ENCODE results near the gene MARK2.

MARK2 gene

DNA sequence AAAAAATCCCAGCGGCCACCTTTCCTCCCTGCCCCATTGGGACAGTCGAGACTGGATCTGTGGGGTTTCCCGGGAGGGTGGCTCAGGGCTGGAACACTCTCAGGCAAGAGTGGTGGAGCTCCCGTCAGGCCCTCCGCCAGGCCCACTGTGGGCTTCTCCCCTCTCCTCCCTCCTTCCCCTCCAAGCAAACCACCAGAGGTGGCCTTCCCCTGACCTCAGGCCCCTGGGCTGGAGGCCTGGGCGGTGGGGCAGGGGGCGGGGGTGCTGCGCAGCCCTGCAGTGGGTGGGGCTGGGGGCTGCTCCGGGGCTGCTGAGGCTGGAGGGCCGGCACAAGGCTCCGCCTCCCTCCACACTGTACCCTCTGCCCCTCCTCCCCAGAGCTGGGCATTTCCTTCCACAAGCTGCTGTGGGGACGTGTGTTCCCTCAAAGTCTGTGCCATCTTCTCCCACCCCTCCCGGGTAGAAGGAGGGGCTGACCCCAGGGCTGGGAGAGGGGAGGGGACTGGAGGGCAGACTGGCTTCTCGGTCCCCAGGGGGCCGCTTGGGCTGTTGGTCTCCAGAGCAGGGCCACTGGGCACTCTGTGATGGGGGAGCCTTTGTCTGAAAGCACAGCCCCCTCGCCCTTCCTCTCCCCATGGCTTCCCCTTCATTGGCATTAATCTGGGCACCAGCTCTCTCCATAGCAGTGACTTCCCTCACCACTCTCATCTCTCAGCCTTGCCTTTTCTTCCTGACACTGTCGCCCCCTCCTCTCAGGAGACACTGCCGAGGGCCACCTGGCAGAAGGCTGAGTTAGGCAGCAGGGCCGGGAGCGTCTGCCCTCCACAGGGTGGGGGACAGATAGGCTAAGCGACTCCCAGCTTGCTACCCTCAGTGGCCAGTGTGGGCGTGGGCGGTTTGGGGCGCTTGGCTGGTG, 70.9 kb downstream of the MARK2 start:
- no peak for DNase-seq (ENCODE audit: low spot score)

DNA sequence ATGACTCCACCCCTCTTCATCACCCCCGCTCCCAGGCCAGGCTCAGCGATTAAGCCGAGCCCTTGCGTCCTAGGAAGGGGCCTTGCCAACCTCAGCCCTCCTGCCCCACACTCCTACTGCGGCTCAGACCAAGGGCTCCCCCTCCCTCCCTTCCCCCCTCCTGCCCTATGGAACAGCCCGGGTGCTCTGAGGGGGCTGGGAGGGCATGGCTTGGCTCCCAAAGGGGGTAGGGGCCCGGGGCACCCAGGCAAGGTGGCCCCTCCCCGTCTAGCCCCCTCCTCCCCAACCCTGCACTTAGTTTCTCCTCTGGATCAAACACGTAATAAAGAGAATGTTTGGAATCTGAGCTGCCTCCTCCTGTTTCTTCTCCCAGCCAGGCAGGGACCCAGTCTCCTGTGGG, 71.8 kb downstream of the MARK2 start:
- no peak for DNase-seq (ENCODE audit: low spot score)

DNA sequence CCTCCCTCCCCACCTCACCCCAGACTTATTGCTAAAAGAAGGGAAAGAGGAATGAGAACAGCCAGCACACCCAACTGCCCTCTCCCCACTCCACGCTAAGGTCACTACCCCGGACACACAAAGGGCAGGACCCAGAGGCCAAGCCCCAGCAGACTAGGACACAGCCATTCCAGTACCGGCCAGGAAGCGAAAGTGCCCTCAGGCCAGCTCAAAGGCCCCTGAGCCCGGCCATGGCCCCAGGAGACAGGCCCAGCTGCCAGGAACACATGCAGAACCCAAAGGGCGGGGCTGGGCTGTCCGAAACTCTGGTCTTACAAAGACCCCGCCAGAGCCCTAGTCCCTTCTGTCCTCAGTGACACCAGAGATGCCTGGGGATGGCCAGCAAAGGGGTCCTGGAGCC, 72.5 kb downstream of the MARK2 start:
- no peak for DNase-seq (ENCODE audit: low spot score)

DNA sequence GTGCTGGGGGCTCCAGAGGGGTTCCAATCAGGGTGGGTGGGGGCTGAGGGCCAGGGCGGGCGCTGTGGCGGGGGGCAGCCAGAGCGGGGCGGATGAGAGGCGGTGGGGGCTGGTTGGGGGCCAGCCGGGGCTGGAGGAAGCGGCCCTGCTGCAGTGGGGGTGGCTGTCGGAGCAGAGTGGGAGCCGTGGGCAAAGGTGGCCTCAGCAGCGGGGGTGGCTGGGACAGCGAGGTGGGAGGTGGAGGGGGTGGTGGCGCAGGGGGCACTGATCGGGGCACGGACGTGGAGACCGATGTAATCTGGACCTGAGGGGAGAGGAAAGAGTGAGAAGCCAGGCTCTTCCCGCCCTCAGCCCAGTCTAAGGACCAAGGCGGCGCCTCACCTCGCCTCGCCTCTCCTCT, 73.0 kb downstream of the MARK2 start:
- no peak for DNase-seq (ENCODE audit: low spot score)

DNA sequence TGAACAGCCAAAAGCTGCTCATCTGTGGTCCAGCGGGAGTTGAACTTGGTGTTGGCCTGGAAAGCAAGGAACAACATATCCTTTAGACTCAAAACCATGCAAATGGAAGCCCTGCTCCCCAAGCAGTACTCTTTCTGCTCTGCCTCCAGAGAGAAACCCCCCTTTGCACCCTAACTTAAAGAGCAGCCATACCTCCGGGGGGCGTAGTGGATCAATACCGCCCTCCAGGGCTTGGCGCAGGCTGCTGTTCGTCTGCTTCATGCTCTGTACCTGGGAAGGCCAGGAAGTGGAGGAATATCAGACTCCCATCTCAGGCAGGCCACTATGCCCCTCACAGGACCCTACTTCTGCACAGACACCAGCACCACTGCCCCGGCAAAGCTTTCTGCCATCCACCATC, 73.8 kb downstream of the MARK2 start:
- DNase-seq (ENCODE audit: low spot score), result no peak

DNA sequence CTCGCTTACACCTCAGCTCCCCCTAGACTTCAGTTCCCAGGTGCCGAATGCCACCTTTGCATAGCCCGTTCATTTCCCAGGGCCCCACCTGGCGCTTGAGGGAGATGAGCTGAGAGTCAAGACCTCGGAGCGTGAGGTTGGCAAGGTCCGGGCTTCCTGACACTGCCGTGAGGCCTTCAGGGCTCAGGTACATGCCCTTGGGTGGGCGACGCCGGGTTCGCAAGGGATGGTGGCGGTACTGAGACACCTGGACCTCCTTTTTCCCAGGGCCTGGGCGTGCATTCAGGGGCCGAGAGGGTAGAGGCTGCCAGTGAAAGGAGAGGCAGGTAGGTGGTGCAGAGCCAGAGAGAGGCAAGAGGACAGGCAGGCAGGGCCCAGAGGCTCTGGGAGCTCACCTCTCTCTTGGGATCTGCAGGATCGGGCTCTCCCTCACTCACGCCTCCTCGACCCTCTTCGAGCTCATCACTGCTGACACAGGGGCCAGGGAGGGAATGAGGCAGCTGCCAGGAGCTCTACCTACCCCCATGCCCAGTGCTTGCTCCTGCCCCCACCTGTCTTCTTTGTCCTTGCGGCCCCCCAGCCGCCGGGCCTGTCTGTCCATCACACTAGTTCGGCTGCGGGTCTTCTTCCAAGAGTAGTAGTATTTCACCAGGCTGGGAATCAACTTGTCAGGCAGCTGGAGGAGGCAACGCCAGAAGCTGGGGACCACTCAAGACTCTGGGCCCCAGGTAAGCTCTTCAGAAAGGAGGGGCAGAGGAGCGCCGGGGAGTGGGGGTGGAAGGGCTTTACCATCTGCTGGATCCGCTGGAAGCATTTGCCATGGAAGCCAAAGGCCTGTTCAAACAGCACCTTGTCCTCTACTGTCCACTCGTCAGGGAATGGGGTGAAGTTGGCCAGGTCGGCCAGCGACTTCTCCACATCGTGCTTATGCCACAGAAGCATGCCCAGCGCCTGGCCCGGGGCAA, 75.2 kb downstream of the MARK2 start:
- no peak for DNase-seq (ENCODE audit: low spot score)

DNA sequence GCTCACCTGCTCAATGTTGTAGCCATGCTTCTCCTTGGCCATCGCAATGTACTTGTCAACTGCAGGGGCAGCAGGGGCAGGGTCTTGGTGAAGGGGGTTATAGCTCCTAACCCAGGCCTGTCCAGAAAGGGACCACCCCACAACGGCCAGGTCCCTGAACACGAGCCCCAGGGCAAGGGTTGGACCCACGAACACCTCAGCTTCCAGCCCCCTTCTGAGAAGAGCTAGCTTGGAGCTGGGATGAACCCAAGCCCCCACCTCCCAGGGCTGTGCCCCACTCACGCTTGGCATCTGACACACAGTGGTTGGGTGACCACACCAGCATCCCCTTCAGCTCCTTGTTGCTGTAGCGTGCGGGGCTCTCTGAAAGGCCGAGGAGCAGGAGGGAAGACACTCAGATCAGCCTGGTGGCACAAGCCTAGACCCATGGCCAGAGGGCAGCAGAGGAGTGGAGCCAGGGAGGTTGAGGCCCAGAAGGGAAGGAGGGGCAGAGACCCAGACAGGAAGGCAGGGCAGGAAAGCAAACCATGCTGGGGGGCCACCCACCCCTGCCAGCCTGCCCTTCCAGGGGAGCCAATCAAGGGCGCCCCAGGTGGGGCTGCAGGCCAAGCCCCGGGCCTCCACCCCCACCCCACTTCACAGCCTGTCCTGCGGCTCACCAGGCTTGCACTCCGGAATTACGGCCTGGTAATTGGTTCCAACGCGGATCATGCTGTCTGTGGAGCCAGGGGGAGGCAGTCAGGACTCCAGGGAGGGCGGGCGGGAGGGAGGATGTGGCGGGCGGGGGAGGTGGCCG, 76.2 kb downstream of the MARK2 start:
- no peak for DNase-seq (ENCODE audit: low spot score)

DNA sequence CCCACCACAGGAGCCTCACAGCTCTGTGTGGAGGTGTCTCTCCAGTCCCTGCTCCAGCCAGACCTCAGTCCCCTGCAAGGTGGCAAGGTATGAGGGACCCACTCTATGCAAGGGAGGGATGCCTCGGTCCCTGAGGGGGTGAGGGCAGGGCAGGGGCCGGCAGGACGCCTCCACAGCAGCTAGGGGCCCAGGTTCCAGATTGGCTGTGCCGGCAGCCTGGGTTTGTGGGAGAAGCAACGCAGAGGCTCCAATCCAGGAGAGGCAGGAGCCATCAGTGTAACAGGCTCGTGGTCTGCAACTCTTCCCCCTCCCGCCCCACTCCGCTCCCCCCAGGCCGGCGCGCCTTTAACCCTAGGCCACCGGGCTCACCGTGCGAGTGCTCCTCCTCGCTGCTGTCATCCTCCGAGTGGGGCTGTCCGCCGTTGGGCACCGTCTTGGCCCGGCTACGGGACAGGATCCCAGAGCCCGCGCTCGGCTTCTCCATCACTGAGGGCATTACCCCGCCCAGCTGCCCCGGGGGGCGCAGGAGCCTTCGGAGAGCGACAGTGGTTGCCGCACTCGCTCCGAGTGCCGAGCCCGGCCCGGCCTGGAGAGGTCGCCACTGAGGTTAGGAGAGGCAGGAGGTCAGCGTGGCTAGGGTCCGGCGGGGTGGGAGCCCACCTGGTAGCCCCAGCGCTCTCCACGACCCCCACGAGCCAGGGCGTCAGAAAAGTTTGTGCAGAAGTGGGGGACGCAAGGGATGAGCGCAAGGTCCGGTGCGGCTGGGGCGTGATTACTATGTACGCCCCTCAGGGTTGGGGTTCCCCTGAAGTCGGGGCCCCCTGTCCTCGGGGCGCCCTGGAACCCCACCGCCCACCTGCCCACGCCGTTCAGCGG, 77.3 kb downstream of the MARK2 start:
- peak; percentile 73 for DNase-seq (ENCODE audit: low spot score)

DNA sequence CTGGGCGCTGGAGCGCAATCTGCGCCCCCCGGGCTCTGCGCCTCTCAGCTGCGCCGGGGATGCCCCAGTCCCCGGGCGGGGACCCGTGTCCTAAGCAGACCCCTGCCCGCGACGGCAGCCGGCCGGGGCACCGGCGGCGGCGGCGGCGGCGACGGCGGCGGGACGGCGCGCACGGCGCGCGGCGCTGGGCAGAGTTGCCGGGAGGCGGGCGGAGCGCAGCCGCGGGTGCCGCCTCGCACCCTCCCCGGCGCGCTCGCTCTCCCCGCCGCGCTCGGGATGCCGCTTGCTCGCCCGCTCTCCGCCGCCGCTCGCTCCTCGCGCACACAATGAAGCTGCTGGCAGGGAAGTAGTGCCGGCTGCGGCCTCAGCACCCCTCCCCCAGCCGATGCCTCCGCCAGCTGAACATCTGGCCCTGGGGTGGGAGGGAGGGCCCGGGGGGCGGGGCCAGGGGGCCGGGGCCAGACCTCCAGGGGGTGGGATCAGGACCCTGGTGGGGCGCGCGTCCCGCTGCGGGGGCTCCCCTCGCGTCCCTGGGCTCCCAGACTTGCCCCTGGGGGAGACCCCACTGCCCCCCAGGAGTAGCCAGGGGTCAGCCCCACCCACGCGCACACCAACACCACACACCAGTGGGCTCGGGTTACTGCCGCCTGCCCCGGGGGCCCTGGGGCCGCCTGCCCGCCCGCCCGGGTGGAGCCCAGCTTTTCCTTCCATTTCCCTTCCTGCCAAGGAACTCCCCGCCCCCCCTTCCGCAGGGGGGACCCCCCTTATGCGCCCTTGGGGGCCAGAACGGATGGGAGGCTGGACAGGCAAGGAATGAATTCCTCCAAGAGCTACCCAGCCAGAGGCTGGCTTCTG, 78.2 kb downstream of the MARK2 start, which contains the start of gene RCOR2:
RCOR2 (minus strand) TSS at position 328 of the 855 bp plus-strand sequence. CDS start 708 bp downstream, outside the sequence.
- DNase-seq (ENCODE audit: low spot score), result peak; percentile 92

DNA sequence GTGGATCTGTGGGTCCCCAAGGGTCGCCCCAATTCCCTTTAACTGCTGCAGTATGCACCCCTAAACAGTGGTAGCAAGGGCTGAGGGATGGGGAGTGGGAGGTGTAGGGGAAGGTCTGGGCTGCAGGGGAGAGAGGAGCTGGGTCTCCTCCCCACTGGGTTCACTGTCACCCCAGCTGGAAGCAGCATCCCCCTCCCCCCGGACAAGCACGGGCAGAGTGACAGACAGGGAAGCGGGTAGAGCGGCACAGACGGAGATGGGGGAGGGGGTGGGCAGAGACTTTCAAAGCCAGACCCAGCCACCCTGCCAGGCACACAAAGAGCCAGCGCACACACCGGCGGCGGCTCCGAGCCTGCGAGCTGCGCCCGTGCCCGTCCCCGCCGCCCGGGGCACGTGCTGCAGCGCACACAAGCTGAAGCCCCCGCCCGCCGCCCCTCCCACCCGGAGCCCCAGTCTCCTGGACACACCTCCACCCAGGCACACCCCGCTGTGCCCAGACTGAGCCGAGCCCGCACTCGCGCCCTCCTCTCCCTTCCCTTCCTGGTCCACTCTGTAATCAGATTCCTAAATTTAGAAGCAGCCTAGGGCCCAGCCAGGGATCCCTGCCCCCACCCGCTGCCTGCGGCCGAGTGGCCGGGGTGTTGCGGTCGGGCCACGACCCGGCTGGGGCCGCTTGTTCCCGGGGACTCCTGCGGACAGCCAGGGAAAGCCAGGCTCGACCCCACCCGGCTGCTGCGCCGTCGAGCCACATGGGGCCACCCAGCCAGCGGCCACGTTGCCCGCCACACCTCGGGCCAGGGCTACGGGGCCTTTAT, 79.0 kb downstream of the MARK2 start:
- DNase-seq (ENCODE audit: low spot score), result peak; percentile 60

DNA sequence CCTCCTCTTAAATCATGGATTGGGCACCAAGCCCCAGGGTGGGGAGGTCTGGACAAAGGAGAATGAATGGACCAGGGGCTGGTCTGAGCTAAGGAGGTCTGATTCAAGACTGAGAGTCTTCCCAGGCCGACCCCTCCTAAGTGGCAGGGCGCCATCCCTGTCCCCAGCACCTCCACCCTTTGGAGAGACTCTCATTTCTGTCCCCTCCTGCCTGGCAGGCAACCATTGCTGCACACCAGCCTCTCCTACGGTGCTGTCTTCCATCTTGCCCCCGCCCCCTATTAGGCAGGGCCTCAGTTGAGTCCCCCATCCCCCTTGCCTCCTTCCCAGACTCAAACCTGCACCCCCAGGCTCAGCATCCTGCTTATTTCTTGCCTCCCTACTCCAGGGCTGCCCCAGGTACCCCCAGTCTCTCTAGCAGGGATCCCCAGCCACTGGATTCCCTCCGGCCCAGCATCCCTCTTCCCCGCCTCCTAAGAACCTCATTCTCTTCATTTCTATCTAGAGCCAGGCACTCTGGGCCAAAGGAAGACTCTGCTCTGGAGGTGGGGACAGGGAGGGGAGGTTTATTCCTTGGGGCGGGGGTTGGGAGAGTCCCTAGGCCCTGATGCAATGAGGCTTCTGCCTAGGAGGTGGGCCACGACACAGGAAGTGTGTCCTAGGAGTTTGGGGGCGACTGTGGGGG, 79.7 kb downstream of the MARK2 start:
- DNase-seq (ENCODE audit: low spot score), result no peak

DNA sequence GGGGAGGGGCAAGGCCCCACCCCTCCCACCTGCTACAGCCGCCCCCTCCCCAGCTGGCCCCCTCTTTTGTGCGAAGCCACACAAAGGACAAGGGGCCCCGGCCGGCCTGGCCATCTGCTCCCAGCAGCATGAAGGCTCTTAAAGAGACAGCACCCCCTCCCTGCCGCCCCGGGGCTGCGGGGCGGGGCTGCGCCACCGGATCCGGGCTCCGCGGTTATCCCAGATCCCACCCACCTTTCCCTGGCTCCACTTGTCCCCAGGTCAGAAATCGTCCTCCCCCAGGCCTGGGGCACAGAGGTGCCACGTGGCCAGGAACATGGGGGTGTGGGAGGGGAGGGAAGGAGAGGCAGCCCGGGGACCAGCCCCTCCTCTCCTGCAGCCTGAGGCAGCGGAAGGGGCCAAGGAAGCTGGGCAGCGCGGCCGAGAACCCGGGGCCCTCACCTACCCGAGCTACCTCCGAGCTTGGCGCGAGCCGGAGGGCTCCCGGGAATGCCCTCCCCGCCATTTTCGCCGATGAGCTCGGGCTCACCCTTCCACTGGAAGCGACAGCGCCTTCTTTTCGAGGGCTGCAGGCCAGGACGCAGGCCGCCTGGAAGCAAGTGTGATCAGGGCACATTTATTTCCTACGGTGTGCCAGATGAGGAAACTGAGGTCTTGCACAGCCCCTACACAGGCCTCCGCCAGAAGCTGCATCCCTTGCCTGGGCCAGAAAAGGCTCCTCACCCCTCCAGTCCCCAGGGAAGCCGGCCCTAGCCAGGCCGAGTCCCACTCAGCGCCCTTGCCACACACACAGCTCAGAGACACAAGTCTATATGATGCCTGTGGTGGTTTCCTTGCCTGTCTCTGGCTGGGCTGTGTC, 80.6 kb downstream of the MARK2 start:
- peak; percentile 53 for DNase-seq (ENCODE audit: low spot score)

DNA sequence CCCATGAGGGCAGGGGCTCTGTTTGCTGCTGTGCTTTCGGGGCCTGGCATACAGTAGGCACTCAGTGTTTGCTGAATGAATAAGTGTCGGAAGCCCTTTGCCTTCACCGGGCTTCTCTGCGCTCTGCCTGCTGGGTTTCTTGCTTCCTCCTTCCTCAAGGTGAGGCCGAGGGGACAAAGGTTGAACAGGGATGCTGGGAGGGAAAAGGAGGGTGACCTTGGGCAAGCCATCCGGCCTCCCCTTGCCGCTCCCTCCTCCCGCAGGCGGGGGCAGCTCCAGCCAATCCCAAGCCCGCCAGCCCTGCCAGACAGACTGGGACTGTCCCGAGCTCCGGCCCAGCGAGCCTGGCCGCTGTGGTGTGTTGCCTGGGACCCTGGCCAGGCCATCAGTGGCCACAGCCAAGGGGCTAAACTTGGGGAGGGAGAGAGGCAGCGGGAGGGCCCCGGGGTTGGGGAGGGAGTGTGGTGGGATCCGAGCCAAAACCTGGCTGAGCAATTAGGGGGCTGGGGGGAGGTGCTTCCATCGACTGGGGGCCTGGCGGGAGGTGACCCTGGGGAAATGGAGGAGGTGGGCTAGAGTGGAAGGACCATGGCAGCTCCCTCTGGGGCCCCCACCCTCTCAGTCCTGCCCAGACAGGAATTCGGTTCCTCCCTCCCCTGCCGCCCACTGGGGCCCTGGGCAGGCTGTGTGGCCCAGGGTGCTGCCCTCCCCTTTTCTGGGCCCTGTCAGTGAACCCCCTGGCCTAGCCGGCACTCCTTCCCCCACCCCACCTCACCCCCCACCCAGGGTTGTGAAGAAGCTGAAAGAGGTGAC, 81.4 kb downstream of the MARK2 start:
- DNase-seq (ENCODE audit: low spot score), result peak; percentile 70

DNA sequence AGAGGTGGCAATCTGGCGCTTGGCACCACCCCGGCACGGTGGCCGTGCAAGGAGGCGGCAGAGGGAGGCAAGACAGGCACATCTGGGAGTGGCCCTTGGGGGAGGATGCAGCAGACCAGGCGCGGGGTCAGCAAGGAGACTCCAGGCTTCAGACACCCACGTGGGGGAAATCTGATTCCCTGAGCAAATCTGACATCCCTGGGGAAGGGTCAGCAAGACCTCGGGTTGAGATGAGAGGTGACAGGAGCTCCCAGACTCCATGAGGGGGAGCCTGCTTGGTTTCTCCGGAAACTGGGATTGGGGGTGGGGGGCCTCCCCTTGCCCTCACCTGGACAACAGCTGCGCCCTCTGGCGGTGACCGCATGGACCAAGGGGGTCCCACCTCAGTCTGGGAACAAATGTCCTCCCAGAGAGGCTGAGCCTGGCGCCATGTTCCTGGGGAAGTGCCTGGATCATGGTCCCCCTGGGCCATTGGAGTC, 82.1 kb downstream of the MARK2 start:
- DNase-seq (ENCODE audit: low spot score), result no peak

DNA sequence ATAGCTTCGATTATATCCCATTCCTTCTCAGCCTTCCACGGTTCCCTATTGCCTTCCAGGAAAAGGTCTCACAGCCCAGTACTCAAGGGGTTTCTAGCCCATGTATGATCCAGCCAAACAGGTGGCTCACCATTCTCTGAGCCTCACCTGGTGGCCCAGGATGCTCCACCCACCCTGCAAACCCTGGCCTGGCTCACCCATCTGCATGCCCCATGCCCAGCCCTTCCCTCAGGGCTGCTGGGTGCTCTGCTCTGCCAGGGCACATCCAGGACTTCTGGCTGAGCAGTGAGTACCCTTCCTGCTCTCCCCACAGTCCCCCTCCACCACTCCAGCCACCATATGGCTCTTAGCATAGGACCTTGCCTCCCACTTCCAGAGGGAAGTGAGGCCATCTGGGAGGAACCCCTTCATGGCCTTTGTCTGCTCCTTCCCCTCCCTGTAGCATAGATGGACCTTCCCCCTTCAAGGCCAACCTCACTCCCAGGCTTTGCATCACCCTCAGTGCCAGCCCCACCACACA, 83.8 kb downstream of the MARK2 start:
- no peak for DNase-seq (ENCODE audit: low spot score)

DNA sequence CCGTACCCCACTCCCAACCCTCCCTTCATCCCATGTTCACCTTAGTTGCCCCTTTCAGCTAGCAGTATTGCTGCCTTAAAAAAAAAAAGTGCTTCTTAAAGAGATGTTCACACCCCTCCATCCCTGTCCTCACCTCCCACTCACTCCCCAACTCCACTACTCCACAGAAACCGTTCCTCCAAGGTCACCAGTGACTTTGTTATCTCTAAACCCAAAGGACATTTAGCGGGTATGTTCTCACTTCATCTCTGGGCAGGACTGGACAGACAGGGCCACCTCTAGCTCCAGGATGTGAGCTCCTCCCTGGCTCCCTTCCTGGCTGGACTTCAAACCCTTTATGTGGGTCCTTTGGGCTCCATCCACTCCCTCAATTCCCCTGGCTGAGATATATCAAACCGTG, 84.4 kb downstream of the MARK2 start:
- no peak for DNase-seq (ENCODE audit: low spot score)

Measured in AG20443 (cell line).